Mammary epithelial cell (primary cell): ENCODE results near the gene LYST.

Experiments
- CTCF ChIP-seq, 2 donors: IDR thresholded peaks in 1 of 2; conservative IDR thresholded peaks in 1 of 2; 2 replicates each; pipeline ENCODE4 v1.5.1; 2011 to 2012; ENCODE audit warnings: inconsistent platforms in 2 of 2, low read length in 2 of 2, mild to moderate bottlenecking in 2 of 2, control low read depth in 1 of 2, low read depth in 1 of 2; ENCODE audit not compliant: insufficient read depth in 1 of 2; ENCODE audit errors: extremely low read depth in 1 of 2
- EZH2 ChIP-seq: IDR thresholded peaks from 2 replicates; pipeline ENCODE4 v1.6.1; 2012; ENCODE audit warnings: low read length, inconsistent platforms, borderline replicate concordance

- TF ChIP-seq CTCF (conservative IDR thresholded peaks at IDR 0.05 in 1 of 2, IDR thresholded peaks at IDR 0.05 in 1 of 2; ENCODE audit: extremely low read depth in 1 of 2, insufficient read depth in 1 of 2, low read depth in 1 of 2, low read length in 2 of 2) (no peak), EZH2 (no peak)
Measured at GRCh38 chr1:235651170-235651806, 215.4 kb downstream of the LYST start.
